Liver (tissue), 3 donors: ENCODE results near the gene KIF5A.

Experiments
- GABPA ChIP-seq, 2 donors: IDR thresholded peaks in 1 of 2; conservative IDR thresholded peaks in 1 of 2; 2 replicates each; pipeline ENCODE4 v1.6.1; 2016; ENCODE audit warnings: antibody characterized with exemption in 2 of 2, mild to moderate bottlenecking in 1 of 2, moderate library complexity in 1 of 2
- RAD21 ChIP-seq, 2 donors: IDR thresholded peaks; 2 replicates each; pipeline ENCODE4 v1.6.1; 2016; ENCODE audit warnings: antibody characterized with exemption in 2 of 2, mild to moderate bottlenecking in 2 of 2
- RXRA ChIP-seq, 2 donors: IDR thresholded peaks; 2 replicates each; pipeline ENCODE4 v1.6.1; 2017 to 2018; ENCODE audit warnings: antibody characterized with exemption in 2 of 2, mild to moderate bottlenecking in 1 of 2
- SP1 ChIP-seq: IDR thresholded peaks from 2 replicates; pipeline ENCODE4 v1.6.1; 2018; ENCODE audit warnings: antibody characterized with exemption, mild to moderate bottlenecking
- YY1 ChIP-seq: IDR thresholded peaks from 2 replicates; pipeline ENCODE4 v1.6.1; 2016; ENCODE audit warnings: antibody characterized with exemption, mild to moderate bottlenecking
- TF ChIP-seq, protein P1 (sequence below): fragments of 150-350 bp; IDR thresholded peaks from 2 replicates; pipeline ENCODE4 v1.5.1; 2017; ENCODE audit warnings: improper control_type of control experiment, low read depth, low read length; ENCODE audit not compliant: missing input control
- TF ChIP-seq, protein P2 (sequence below): IDR thresholded peaks from 2 replicates; pipeline ENCODE4 v1.6.1; 2016; ENCODE audit warnings: antibody characterized with exemption
- TF ChIP-seq, protein P3 (sequence below): IDR thresholded peaks from 2 replicates; pipeline ENCODE4 v1.6.1; 2016; ENCODE audit warnings: antibody characterized with exemption, mild to moderate bottlenecking
- donor health status: healthy.
- donor health status: healthy.

DNA sequence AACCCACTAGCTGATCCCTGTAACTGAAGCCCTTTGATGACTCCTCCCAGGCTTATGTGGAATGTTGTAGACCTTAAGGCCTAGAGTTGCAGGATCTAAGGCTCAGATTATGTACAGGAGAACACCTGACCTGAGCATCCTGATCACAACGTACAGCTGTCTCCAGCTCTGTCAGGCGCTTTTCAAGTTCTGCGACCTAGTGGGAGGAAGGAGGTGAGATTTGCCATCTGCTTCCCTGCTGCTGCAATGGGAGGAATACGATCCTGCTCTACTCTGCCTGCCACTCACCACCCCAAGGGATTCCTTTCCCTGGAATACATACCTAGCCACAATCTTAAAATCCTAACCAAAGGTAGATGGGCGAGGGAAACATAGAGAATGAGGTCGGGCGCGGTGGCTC, 16.7 kb upstream of the KIF5A start:
- TF ChIP-seq, protein P1, sequence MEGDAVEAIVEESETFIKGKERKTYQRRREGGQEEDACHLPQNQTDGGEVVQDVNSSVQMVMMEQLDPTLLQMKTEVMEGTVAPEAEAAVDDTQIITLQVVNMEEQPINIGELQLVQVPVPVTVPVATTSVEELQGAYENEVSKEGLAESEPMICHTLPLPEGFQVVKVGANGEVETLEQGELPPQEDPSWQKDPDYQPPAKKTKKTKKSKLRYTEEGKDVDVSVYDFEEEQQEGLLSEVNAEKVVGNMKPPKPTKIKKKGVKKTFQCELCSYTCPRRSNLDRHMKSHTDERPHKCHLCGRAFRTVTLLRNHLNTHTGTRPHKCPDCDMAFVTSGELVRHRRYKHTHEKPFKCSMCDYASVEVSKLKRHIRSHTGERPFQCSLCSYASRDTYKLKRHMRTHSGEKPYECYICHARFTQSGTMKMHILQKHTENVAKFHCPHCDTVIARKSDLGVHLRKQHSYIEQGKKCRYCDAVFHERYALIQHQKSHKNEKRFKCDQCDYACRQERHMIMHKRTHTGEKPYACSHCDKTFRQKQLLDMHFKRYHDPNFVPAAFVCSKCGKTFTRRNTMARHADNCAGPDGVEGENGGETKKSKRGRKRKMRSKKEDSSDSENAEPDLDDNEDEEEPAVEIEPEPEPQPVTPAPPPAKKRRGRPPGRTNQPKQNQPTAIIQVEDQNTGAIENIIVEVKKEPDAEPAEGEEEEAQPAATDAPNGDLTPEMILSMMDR = no peak
- no peak for TF ChIP-seq GABPA (IDR thresholded peaks at IDR 0.05 in 1 of 2, conservative IDR thresholded peaks at IDR 0.05 in 1 of 2)
- TF ChIP-seq SP1 = no peak
- no peak for TF ChIP-seq RAD21 (IDR thresholded peaks at IDR 0.05)
- TF ChIP-seq YY1 = no peak
- TF ChIP-seq RXRA (IDR thresholded peaks at IDR 0.05) = no peak
- TF ChIP-seq, protein P2, sequence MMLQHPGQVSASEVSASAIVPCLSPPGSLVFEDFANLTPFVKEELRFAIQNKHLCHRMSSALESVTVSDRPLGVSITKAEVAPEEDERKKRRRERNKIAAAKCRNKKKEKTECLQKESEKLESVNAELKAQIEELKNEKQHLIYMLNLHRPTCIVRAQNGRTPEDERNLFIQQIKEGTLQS = no peak
- TF ChIP-seq, protein P3, sequence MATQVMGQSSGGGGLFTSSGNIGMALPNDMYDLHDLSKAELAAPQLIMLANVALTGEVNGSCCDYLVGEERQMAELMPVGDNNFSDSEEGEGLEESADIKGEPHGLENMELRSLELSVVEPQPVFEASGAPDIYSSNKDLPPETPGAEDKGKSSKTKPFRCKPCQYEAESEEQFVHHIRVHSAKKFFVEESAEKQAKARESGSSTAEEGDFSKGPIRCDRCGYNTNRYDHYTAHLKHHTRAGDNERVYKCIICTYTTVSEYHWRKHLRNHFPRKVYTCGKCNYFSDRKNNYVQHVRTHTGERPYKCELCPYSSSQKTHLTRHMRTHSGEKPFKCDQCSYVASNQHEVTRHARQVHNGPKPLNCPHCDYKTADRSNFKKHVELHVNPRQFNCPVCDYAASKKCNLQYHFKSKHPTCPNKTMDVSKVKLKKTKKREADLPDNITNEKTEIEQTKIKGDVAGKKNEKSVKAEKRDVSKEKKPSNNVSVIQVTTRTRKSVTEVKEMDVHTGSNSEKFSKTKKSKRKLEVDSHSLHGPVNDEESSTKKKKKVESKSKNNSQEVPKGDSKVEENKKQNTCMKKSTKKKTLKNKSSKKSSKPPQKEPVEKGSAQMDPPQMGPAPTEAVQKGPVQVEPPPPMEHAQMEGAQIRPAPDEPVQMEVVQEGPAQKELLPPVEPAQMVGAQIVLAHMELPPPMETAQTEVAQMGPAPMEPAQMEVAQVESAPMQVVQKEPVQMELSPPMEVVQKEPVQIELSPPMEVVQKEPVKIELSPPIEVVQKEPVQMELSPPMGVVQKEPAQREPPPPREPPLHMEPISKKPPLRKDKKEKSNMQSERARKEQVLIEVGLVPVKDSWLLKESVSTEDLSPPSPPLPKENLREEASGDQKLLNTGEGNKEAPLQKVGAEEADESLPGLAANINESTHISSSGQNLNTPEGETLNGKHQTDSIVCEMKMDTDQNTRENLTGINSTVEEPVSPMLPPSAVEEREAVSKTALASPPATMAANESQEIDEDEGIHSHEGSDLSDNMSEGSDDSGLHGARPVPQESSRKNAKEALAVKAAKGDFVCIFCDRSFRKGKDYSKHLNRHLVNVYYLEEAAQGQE = no peak
